Hepatocyte (in vitro differentiated cells): ENCODE data around the gene FAM222A. TPM values are rescaled to one million over a fixed set of nuclear protein-coding genes. Genes with fewer than 3 reads are reported as not detected.

Source experiments
- DNase-seq: peaks from one replicate; pipeline ENCODE4 v3.0.0-alpha.2; 2016; ENCODE audit warnings: low spot score
- H2AFZ ChIP-seq: fragments of 200-600 bp; sonication (generic); 2 replicates; pipeline ENCODE4 v1.6.0; 2016; ENCODE audit warnings: antibody characterized with exemption, mild to moderate bottlenecking
- H3K27ac ChIP-seq: fragments of 200-600 bp; sonication (generic); 2 replicates; pipeline ENCODE4 v1.5.1; 2016; ENCODE audit warnings: mild to moderate bottlenecking
- H3K27me3 ChIP-seq: fragments of 200-600 bp; sonication (generic); 2 replicates; pipeline ENCODE4 v1.6.1; 2016
- H3K36me3 ChIP-seq: fragments of 200-600 bp; sonication (generic); replicated peaks from 2 replicates; pipeline ENCODE4 v1.5.1; 2016; ENCODE audit warnings: low read depth; ENCODE audit not compliant: insufficient read depth
- H3K4me1 ChIP-seq: fragments of 200-600 bp; sonication (generic); 2 replicates; pipeline ENCODE4 v1.5.1; 2016; ENCODE audit warnings: mild to moderate bottlenecking, moderate library complexity; ENCODE audit not compliant: insufficient read depth
- H3K4me2 ChIP-seq: fragments of 200-600 bp; sonication (generic); 2 replicates; pipeline ENCODE4 v1.6.0; 2016
- H3K4me3 ChIP-seq: fragments of 200-600 bp; sonication (generic); 2 replicates; pipeline ENCODE4 v1.5.1; 2016; ENCODE audit warnings: mild to moderate bottlenecking
- H3K79me2 ChIP-seq: fragments of 200-600 bp; sonication (generic); 2 replicates; pipeline ENCODE4 v1.6.0; 2017; ENCODE audit warnings: mild to moderate bottlenecking
- H3K9me2 ChIP-seq: fragments of 200-600 bp; sonication (generic); replicated peaks from 2 replicates; pipeline ENCODE4 v1.6.0; 2017; ENCODE audit warnings: mild to moderate bottlenecking; ENCODE audit not compliant: insufficient read depth
- H3K9me3 ChIP-seq: fragments of 200-600 bp; sonication (generic); 2 replicates; pipeline ENCODE4 v1.5.1; 2016; ENCODE audit warnings: low read depth, mild to moderate bottlenecking
- H4K20me1 ChIP-seq: fragments of 200-600 bp; sonication (generic); 2 replicates; pipeline ENCODE4 v1.6.0; 2016; ENCODE audit warnings: mild to moderate bottlenecking; ENCODE audit not compliant: insufficient read depth, poor library complexity, severe bottlenecking
- EZH2 ChIP-seq: fragments of 200-600 bp; sonication (generic); IDR thresholded peaks from 2 replicates; pipeline ENCODE4 v1.6.1; 2016; ENCODE audit warnings: antibody characterized with exemption, mild to moderate bottlenecking, borderline replicate concordance
- EZH2phosphoT487 ChIP-seq: fragments of 200-600 bp; sonication (generic); IDR thresholded peaks from one replicate; pipeline ENCODE4 v1.6.1; 2018; ENCODE audit warnings: antibody characterized with exemption, mild to moderate bottlenecking, low read depth, moderate library complexity; ENCODE audit not compliant: unreplicated experiment, severe bottlenecking
- WGBS: methylation state at CpG from one replicate; pipeline ENCODE4 v1.1.6; 2016; ENCODE audit warnings: low lambda C conversion rate; ENCODE audit errors: missing lambda C conversion rate; 5-methylcytosine and 5-hydroxymethylcytosine counted together
- polyA plus RNA-seq: library from polyadenylated mRNA; unstranded; fragments of >200 nt; fragmentation: Nextera tagmentation; extraction: Ambion mirVana; gene quantifications from 2 replicates; pipeline ENCODE4 v1.2.1, GENCODE V29; 2016
- total RNA-seq: library from RNA; depleted of rRNA; stranded (reverse); fragments of >200 nt; gene quantifications from 2 replicates; pipeline ENCODE4 v1.2.3, GENCODE V29; 2014
- TF ChIP-seq, protein P1 (sequence below): fragments of 200-600 bp; sonication (generic); IDR thresholded peaks from 2 replicates; pipeline ENCODE4 v1.5.1; 2016; ENCODE audit warnings: antibody characterized with exemption, mild to moderate bottlenecking; ENCODE audit not compliant: poor library complexity

The FAM222A gene
- total and polyA plus RNA-seq, 2 experiments from 2014 or later: 7.4 to 11.3 TPM

DNA sequence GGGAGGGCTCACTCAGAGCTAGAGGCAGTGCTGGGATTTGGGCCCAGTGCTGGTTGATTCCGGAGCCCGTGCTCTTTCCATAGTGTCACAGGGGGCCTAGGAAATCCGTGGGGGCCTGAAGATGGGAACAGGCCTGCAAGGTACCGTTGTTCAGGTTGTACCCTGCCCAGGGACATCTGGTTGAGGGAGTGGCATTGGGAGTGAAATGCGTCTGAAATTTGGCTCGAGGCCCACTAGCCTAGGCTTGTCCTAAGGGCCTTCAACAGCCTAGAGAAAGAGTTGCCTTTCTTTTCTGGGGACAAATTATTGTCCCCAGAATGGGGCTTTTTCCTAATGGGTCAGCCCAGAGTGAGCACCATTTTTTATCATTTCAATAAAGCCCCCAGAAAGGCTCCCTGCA lies 26.4 kb upstream of the FAM222A start:
- DNase-seq: no peak
- Histone ChIP-seq H3K79me2 (no peaks in the 10 kb centered on the region), H3K27ac (no peak overlapping the region), H2AFZ (no peak overlapping the region), H3K9me3 (no peaks in the 10 kb centered on the region), H3K27me3 (no peaks in the 10 kb centered on the region), H4K20me1 (no peaks in the 10 kb centered on the region), H3K4me3 (no peak overlapping the region), H3K9me2 (no peaks in the 10 kb centered on the region), H3K36me3 (no peaks in the 10 kb centered on the region), H3K4me2 (no peak overlapping the region), H3K4me1 (no peaks in the 10 kb centered on the region)
- WGBS: 98% methylated on average over 6 of the region's 6 CpGs
- TF ChIP-seq EZH2phosphoT487: no peak
- TF ChIP-seq, protein P1, sequence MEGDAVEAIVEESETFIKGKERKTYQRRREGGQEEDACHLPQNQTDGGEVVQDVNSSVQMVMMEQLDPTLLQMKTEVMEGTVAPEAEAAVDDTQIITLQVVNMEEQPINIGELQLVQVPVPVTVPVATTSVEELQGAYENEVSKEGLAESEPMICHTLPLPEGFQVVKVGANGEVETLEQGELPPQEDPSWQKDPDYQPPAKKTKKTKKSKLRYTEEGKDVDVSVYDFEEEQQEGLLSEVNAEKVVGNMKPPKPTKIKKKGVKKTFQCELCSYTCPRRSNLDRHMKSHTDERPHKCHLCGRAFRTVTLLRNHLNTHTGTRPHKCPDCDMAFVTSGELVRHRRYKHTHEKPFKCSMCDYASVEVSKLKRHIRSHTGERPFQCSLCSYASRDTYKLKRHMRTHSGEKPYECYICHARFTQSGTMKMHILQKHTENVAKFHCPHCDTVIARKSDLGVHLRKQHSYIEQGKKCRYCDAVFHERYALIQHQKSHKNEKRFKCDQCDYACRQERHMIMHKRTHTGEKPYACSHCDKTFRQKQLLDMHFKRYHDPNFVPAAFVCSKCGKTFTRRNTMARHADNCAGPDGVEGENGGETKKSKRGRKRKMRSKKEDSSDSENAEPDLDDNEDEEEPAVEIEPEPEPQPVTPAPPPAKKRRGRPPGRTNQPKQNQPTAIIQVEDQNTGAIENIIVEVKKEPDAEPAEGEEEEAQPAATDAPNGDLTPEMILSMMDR: no peak
- no peak for TF ChIP-seq EZH2

DNA sequence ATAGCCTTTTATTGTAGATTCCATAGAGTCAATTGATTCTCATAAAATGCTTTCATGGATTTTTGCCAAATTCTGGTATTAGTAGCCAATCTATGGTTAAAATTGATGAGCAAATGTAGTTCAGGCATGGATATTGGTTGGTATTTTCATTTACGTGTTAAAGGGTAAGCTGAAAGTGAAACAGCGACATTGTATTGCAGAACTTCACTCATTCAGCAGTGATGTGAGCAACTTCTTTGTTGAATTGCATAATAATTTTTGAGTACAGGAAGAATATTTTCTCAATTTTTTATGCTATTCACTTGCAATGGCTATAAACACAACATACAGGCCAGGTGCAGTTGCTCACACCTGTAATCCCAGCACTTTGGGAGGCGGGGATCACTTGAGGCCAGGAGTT lies 24.2 kb upstream of the FAM222A start:
- no peak for TF ChIP-seq EZH2phosphoT487
- TF ChIP-seq, protein P1: no peak
- no peak for TF ChIP-seq EZH2
- Histone ChIP-seq H4K20me1 (no peaks in the 10 kb centered on the region), H3K79me2 (no peaks in the 10 kb centered on the region), H3K36me3 (no peaks in the 10 kb centered on the region), H2AFZ (no peak overlapping the region), H3K9me2 (no peaks in the 10 kb centered on the region), H3K4me3 (no peak overlapping the region), H3K9me3 (no peaks in the 10 kb centered on the region), H3K4me1 (no peaks in the 10 kb centered on the region), H3K4me2 (no peak overlapping the region), H3K27ac (no peak overlapping the region), H3K27me3 (no peaks in the 10 kb centered on the region)
- DNase-seq: no peak
- 92% methylated on average over 3 of the region's 3 CpGs for WGBS

DNA sequence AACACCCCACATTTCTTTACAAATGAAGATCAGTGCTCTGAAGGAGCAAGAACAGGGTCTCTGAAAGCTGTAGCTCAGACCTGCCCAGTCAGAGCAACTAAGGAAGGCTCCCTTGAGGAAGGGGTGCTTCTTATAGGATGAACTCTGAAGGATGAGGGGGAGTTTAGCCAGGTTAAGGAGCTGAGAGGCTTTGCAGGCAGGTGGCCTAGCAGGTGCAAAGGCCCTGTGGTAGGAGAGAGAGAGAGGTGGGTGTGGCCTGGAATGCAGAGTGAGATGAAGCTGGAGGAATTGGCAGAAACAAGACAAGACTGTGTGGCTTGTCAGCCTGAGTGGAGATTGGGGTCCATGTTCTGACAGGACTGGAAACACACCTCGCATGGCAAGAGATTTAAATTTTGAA lies 20.5 kb upstream of the FAM222A start:
- Histone ChIP-seq H3K4me2 (no peak overlapping the region), H3K4me3 (no peak overlapping the region), H3K27ac (no peak overlapping the region), H3K4me1 (peaks cover 12% of the 10 kb centered on the region), H3K36me3 (no peaks in the 10 kb centered on the region), H3K9me3 (no peaks in the 10 kb centered on the region), H3K79me2 (no peaks in the 10 kb centered on the region), H3K9me2 (no peaks in the 10 kb centered on the region), H3K27me3 (no peaks in the 10 kb centered on the region), H4K20me1 (no peaks in the 10 kb centered on the region), H2AFZ (no peak overlapping the region)
- TF ChIP-seq, protein P1: no peak
- TF ChIP-seq EZH2phosphoT487 (no peak), EZH2 (no peak)
- DNase-seq: no peak
- WGBS: 100% methylated on average over 1 of the region's 1 CpG
